AG10803 (cell line): ENCODE results near the gene TDRD3.

Experiments
- DNase-seq: peaks from one replicate; pipeline ENCODE4 v3.0.0; 2010; ENCODE audit warnings: low read depth
- H3K4me3 ChIP-seq: 2 replicates; pipeline ENCODE4 v1.5.1; 2011; ENCODE audit warnings: mild to moderate bottlenecking, low read length, control low read depth
- CTCF ChIP-seq: conservative IDR thresholded peaks from 2 replicates; pipeline ENCODE4 v1.5.1; 2011; ENCODE audit warnings: mild to moderate bottlenecking, low read length, control low read depth, inconsistent platforms

Gene TDRD3

GRCh38 chr13:60572003-60572798 is 175.2 kb downstream of the TDRD3 start:
- DNase-seq = peak; percentile 42
- no peak for TF ChIP-seq CTCF

GRCh38 chr13:60572855-60573254 is 175.8 kb downstream of the TDRD3 start:
- no peak for TF ChIP-seq CTCF

More at GRCh38 chr13:60572003-60572798, 175.2 kb downstream of the TDRD3 start:
- no peak overlapping the region for H3K4me3 ChIP-seq

GRCh38 chr13:60574735-60575134 is 177.7 kb downstream of the TDRD3 start:
- DNase-seq = no peak
- no peak for TF ChIP-seq CTCF
- no peak overlapping the region for H3K4me3 ChIP-seq

More at GRCh38 chr13:60572855-60573254, 175.8 kb downstream of the TDRD3 start:
- no peak overlapping the region for H3K4me3 ChIP-seq
- DNase-seq = no peak

- no peak overlapping the region for H3K4me3 ChIP-seq
- no peak for TF ChIP-seq CTCF
- DNase-seq = no peak
These were observed 178.1 kb downstream of the TDRD3 start for GRCh38 chr13:60575142-60575541.

- TF ChIP-seq CTCF = no peak
- no peak for DNase-seq
- no peak overlapping the region for H3K4me3 ChIP-seq
These were observed 180.7 kb downstream of the TDRD3 start for GRCh38 chr13:60577761-60578160.

GRCh38 chr13:60583196-60583888 is 186.3 kb downstream of the TDRD3 start:
- DNase-seq = peak; percentile 89
- H3K4me3 ChIP-seq = peak overlapping the region; percentile 40
- TF ChIP-seq CTCF = peak; percentile 69
